NCI-H748 (cell line): ENCODE measurements around the gene CMAS.

ENCODE experiments used
- DNase-seq: peaks from one replicate; lab custom pipeline; 2025; ENCODE audit not compliant: unreplicated experiment; lab: John Stamatoyannopoulos, UW

The CMAS gene

DNA sequence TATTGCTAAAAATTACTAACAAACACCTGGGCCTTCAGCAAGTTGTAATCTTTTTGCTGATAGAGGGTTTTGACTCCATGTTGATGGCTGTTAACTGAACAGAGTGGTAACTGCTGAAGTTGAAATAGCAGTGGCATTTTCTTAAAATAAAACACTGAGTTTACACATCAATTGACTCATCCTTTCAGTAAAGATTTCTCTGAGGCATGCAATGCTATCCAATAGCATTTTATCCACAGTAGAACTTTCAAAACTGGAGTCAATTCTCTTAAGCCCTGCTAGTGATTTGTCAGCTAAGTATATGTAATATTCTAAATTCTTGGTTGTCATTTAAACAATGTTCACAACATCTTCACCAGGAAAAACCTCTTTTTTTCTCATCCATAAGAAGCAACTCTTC, 59.5 kb downstream of the CMAS start:
- DNase-seq: no peak

DNA sequence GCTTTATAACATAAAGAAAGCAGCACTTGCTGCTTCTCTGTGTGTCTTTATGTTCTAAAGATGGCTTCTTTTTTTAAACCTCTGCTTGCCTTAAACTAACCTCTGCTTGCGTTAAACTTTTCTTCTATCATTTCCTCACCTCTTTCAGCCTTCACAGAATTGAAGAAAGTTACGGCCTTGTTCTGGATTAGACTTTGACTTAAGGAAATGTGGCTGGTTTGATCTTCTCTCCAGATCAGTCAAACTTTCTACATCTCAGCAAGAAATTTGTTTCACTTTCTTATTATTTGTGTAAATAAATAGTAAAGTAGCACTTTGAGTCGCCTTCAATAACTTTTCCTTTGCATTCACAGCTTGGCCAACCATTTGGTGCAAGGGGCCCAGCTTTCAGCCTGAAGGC, 64.2 kb downstream of the CMAS start:
- no peak for DNase-seq
